HG03520 (cell line): Measurements from ENCODE around the gene TRIM8.
"Not testable (repeated sequence)": the region's sequence is repeated elsewhere in the genome, so short reads cannot be mapped to it uniquely, and the experiment has no call there.

Experiments
- ATAC-seq: cut with Tn5 transposase; IDR thresholded peaks from one replicate; pipeline ENCODE4 v1.9.1; 2021; ENCODE audit warnings: mild to moderate bottlenecking, moderate library complexity; ENCODE audit not compliant: unreplicated experiment

TRIM8 gene

DNA sequence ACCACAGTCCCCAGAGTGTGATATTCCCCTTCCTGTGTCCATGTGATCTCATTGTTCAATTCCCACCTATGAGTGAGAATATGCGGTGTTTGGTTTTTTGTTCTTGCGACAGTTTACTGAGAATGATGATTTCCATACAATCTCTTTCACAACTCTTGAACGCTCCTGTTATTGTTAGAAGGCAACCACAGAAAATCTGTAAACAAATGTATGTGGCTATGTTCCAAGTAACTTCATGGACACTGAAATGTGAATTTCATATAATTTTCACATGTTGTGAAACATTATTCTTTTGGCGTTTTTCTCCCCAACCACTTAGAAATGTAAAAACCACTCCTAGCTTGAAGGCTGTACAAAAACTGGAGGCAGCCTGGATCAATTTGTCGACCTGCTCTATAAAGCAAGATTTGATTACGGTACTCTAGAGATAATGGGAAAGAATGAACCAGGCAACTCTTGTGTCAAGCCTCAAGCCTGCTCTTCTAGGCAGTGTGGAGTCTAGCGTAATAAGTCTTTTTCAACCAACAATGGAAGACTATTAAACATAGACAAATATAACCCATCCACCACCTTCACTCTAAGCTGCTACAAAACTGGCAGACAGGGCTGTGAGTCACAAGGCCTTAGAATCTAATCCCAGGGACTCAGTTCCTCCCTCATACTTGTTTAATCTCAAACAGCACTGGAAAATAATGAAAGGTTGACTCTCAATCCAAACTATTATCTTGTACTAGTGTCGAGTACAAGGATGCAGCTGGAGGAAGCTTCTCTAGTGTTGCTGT, 47.2 kb downstream of the TRIM8 start:
- ATAC-seq: no peak

DNA sequence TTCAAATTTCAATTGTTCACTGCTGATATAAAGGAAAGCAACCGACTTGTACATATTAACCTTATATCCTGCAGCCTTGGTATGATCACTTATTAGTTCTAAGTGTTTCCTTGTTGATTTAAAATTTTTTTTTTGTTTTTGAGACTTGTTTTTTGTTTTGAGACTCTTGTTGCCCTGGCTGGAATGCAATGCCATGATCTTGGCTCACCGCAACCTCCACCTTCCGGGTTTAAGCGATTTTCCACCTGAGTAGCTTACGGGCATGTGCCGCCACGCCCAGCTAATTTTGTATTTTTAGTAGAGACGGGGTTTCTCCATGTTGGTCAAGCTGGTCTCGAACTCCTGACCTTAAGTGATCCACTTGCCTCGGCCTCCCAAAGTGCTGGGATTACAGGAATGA, 51.1 kb downstream of the TRIM8 start:
- ATAC-seq: not testable (repeated sequence)

DNA sequence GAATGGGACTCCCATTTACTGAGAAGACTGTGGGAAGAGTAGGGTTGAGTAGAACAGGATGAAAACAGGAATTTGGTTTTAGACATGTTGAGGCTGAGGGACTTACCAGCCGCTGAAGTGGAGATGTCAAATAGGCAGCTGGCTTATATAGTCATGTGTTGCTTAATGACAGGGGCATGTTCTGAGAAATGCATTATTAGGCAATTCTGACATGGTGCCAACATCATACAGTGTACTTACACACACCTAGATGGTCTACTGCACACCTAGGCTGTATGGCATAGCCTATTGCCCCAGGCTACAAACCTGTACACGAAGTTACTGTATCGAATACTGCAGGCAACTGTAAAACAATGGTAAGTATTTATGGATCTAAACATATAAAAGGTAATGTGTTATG, 52.5 kb downstream of the TRIM8 start:
- ATAC-seq: no peak

DNA sequence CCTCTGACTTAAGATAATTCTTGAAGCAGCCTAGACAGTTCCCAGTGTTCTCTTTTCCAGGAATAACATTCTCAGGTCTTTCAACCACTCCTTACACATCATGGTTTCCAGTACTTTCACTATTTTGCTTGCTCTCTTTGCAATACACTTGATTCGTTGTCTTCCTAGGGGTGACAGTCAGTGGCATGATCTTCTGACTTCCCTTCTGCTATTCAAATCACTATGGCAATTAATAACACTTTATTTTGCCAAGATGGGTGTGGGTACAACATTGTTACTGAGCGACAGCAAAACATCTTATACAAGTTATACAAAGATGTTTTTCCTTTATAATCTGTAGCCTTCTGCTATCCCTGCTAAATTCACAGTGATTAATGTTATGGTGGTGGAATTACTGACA, 54.6 kb downstream of the TRIM8 start:
- no peak for ATAC-seq

DNA sequence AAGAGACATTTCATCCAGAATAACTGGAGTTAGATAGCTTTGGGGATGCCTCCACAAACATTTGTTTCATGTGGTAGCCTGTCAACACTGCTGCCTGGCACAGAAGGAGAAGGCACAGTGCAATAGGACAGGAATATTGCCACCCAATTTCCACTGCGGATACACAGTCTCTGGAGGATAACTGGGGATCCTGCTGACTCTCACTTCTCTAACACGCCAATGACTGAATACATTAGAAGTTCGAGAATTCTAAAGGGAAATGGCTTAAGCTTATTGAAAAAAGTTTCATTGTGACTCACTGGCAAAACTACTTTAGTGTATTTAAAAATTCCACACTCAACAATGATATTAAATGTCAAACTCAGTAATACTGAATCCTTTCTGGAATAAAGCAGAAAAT, 57.0 kb downstream of the TRIM8 start:
- no peak for ATAC-seq

DNA sequence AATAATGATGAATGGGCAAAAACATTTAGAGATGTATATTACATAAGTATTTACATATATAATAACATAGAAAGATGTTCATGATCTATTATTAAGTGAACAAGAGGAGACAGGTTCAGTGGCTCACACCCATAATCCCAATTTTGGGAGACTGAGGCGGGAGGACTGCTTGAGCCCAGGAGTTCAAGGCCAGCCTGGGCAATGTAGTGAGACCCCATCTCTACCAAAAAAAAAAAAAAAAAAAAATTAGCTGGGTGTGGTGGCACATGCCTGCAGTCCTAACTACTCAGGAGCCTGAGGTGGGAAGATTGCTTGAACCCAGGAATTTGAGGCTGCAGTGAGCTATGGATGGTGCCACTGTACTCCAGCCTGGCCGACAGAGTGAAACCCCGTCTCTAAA, 57.5 kb downstream of the TRIM8 start:
- no peak for ATAC-seq

DNA sequence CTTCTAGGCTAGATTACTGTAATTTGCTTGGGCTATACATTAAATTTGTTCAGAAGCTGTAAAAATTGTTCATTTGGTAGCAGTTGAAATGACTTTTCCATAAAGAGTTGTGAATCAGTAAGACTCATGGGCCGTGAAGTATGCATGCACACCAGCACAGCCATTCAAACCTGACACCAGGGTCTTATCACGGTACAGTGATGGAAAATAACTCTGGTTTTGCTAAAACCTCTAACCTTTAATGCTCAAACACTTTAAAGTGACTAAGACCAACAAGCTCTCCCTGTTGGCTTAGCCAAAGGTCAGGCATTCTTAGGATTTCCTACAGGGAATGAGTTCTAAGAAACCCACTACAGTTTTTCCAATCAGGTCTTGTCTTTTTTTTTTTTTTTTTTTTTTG, 58.5 kb downstream of the TRIM8 start:
- ATAC-seq: no peak

DNA sequence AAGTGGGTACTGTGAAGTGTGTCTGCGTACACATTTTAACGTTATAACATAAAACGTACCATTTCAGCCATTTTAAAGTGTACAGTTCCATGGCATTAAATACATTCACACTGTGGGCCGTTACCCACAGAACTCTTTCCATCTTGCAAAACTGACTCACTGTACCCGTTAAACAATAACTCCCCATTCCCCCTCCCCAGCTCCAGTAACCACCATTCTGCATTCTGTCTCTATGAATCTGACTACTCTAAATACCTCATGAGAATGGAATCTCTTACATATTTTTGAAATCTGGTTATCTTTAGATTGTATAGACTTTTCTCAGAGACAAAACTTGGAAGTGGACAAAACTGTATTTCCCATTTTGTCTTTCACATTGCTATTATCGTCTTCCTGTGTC, 60.6 kb downstream of the TRIM8 start:
- ATAC-seq: no peak

DNA sequence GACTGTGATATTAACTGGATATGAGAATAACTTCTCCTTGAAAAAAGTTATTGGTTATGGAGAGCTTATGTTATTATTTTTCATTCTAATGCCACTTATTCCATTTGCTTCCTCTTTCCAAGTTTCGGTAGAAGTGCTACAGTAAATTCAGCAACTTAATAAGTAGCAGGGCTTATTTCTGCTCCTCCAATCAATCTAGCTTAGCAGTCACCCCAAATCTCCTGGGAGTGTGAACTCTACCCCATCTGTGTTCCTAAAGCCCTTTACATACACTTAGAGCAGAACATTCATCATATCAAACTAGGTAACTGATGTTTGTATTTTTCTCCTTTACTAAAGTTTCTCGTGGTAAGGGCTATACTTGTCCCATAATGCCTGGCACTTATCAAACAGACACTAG, 61.3 kb downstream of the TRIM8 start:
- ATAC-seq: no peak
